ENCODE results near the gene ZNF469. TPM values are rescaled to one million over a fixed set of nuclear protein-coding genes. Genes with fewer than 3 reads are reported as not detected.

Gene ZNF469
- total RNA-seq, 1 experiment from 2014 or later, result 0.09 TPM

- no peak for TF ChIP-seq EZH2 (IDR thresholded peaks at IDR 0.05; ENCODE audit: borderline replicate concordance, low read depth, low read length, poor library complexity, severe bottlenecking)
- no peak for TF ChIP-seq CTCF (conservative IDR thresholded peaks at IDR 0.05; ENCODE audit: low read depth, low read length)
- BruUV-seq (replicated peaks), result no TSS peak
- intact Hi-C loops (cut with micrococcal nuclease; ENCODE audit: unreplicated experiment), result no loop called here
- Histone ChIP-seq H3K4me3 (ENCODE audit: low read depth, low read length, poor library complexity, severe bottlenecking) (no peak overlapping the region), H3K9me3 (ENCODE audit: low read depth, low read length, poor library complexity, severe bottlenecking) (no peaks in the 10 kb centered on the region), H3K4me1 (ENCODE audit: insufficient read depth, low read length, poor library complexity, severe bottlenecking) (peaks cover 8% of the 10 kb centered on the region), H3K27me3 (replicated peaks; ENCODE audit: insufficient read depth, low read depth, low read length, poor library complexity) (no peaks in the 10 kb centered on the region), H3K36me3 (ENCODE audit: insufficient read depth, low read length, poor library complexity, severe bottlenecking) (no peaks in the 10 kb centered on the region), H3K27ac (ENCODE audit: low read depth, low read length, poor library complexity, severe bottlenecking) (no peak overlapping the region)
- ChIA-PET CTCF (no interaction called here), POLR2A (ENCODE audit: low non-redundant PET) (no interaction called here)
- no peak for DNase-seq (ENCODE audit: low spot score)
Measured at GRCh38 chr16:88414521-88415380, 32.0 kb downstream of the ZNF469 start.

GRCh38 chr16:88415381-88415705 lies 32.6 kb downstream of the ZNF469 start:
- H3K9me3 ChIP-seq (ENCODE audit: low read depth, low read length, poor library complexity, severe bottlenecking), result no peaks in the 10 kb centered on the region
- no TSS peak for BruUV-seq (replicated peaks)
- H3K4me3 ChIP-seq (ENCODE audit: low read depth, low read length, poor library complexity, severe bottlenecking), result no peak overlapping the region
- no peak for DNase-seq (ENCODE audit: low spot score)
- H3K36me3 ChIP-seq (ENCODE audit: insufficient read depth, low read length, poor library complexity, severe bottlenecking), result no peaks in the 10 kb centered on the region
- ChIA-PET POLR2A (ENCODE audit: low non-redundant PET) (no interaction called here), CTCF (no interaction called here)
- intact Hi-C loops (cut with micrococcal nuclease; ENCODE audit: unreplicated experiment), result no loop called here
- no peak overlapping the region for H3K27ac ChIP-seq (ENCODE audit: low read depth, low read length, poor library complexity, severe bottlenecking)
- no peaks in the 10 kb centered on the region for H3K27me3 ChIP-seq (replicated peaks; ENCODE audit: insufficient read depth, low read depth, low read length, poor library complexity)
- TF ChIP-seq EZH2 (IDR thresholded peaks at IDR 0.05; ENCODE audit: borderline replicate concordance, low read depth, low read length, poor library complexity, severe bottlenecking) (no peak), CTCF (conservative IDR thresholded peaks at IDR 0.05; ENCODE audit: low read depth, low read length) (no peak)
- peaks cover 8% of the 10 kb centered on the region for H3K4me1 ChIP-seq (ENCODE audit: insufficient read depth, low read length, poor library complexity, severe bottlenecking)

- BruUV-seq (replicated peaks), result no TSS peak
- peaks cover 8% of the 10 kb centered on the region for H3K4me1 ChIP-seq (ENCODE audit: insufficient read depth, low read length, poor library complexity, severe bottlenecking)
- no peaks in the 10 kb centered on the region for H3K36me3 ChIP-seq (ENCODE audit: insufficient read depth, low read length, poor library complexity, severe bottlenecking)
- no peak for TF ChIP-seq EZH2 (IDR thresholded peaks at IDR 0.05; ENCODE audit: borderline replicate concordance, low read depth, low read length, poor library complexity, severe bottlenecking)
- 0 out of 2 replicates have a peak, but pooled peaks have one; percentile 26 for TF ChIP-seq CTCF (conservative IDR thresholded peaks at IDR 0.05; ENCODE audit: low read depth, low read length)
- DNase-seq (ENCODE audit: low spot score), result peak; percentile 37
- CTCF ChIA-PET, result no interaction called here
- no peak overlapping the region for H3K4me3 ChIP-seq (ENCODE audit: low read depth, low read length, poor library complexity, severe bottlenecking)
- H3K27me3 ChIP-seq (replicated peaks; ENCODE audit: insufficient read depth, low read depth, low read length, poor library complexity), result no peaks in the 10 kb centered on the region
- POLR2A ChIA-PET (ENCODE audit: low non-redundant PET), result no interaction called here
- intact Hi-C loops (cut with micrococcal nuclease; ENCODE audit: unreplicated experiment), result no loop called here
- no peaks in the 10 kb centered on the region for H3K9me3 ChIP-seq (ENCODE audit: low read depth, low read length, poor library complexity, severe bottlenecking)
- H3K27ac ChIP-seq (ENCODE audit: low read depth, low read length, poor library complexity, severe bottlenecking), result no peak overlapping the region
Measured at GRCh38 chr16:88415713-88416323, 33.1 kb downstream of the ZNF469 start.

Measured in A673 (cell line).